Measurements from ENCODE around the gene CDK14. TPM values are rescaled to one million over a fixed set of nuclear protein-coding genes. Genes with fewer than 3 reads are reported as not detected.
"Not testable (repeated sequence)": the region's sequence is repeated elsewhere in the genome, so short reads cannot be mapped to it uniquely, and the experiment has no call there.

The CDK14 gene
- total RNA-seq, 8 experiments from 2014 or later: 9.9 to 50.5 (median 13.3) TPM

GRCh38 chr7:90777465-90777864, 181.3 kb downstream of the CDK14 start:
- in situ Hi-C loops (cut with MboI; ENCODE audit: low pct_unique_long_range_greater_than_20kb in 2 of 9, low sequenced_read_pairs in 9 of 9, unreplicated experiment in 9 of 9): no loop called here
- peak in 1 of 8 experiments; percentile 59 for ATAC-seq (replicated peaks in 6 of 8)
- no peak overlapping the region for H3K4me3 ChIP-seq
- 58 to 100% (median 83%) methylated on average over 2 to 3 of the region's 4 CpGs; no CpG with 5 or more reads in 5 of the 10 experiments for WGBS, 10 experiments
- no peaks in the 10 kb centered on the region for H3K4me1 ChIP-seq (replicated peaks in 1 of 2)
- H3K27ac ChIP-seq: no peak overlapping the region

GRCh38 chr7:90777886-90778285, 181.8 kb downstream of the CDK14 start:
- ATAC-seq (replicated peaks in 6 of 8): no peak
- Histone ChIP-seq H3K27ac (no peak overlapping the region), H3K4me3 (no peak overlapping the region), H3K4me1 (replicated peaks in 1 of 2) (no peaks in the 10 kb centered on the region)
- in situ Hi-C loops (cut with MboI; ENCODE audit: low pct_unique_long_range_greater_than_20kb in 2 of 9, low sequenced_read_pairs in 9 of 9, unreplicated experiment in 9 of 9): no loop called here

- no peak overlapping the region for H3K27ac ChIP-seq
- no peak overlapping the region for H3K4me3 ChIP-seq
- in situ Hi-C loops (cut with MboI; ENCODE audit: low pct_unique_long_range_greater_than_20kb in 2 of 9, low sequenced_read_pairs in 9 of 9, unreplicated experiment in 9 of 9): no loop called here
- peak in 4 of 8 experiments; percentile 44 to 90 (median 64) for ATAC-seq (replicated peaks in 6 of 8)
- 48 to 96% (median 68%) methylated on average over 2 to 4 of the region's 4 CpGs; no CpG with 5 or more reads in 2 of the 10 experiments for WGBS, 10 experiments
- H3K4me1 ChIP-seq (replicated peaks in 1 of 2): no peaks in the 10 kb centered on the region
These were observed 191.9 kb downstream of the CDK14 start for GRCh38 chr7:90788052-90788451.

GRCh38 chr7:90789736-90790306, 193.7 kb downstream of the CDK14 start:
- WGBS, 10 experiments: 86 to 100% (median 100%) methylated on average over 1 of the region's 1 CpG; no CpG with 5 or more reads in 2 of the 10 experiments
- ATAC-seq (replicated peaks in 6 of 8): no peak
- H3K27ac ChIP-seq: no peak overlapping the region
- in situ Hi-C loops (cut with MboI; ENCODE audit: low pct_unique_long_range_greater_than_20kb in 2 of 9, low sequenced_read_pairs in 9 of 9, unreplicated experiment in 9 of 9): no loop called here
- H3K4me1 ChIP-seq (replicated peaks in 1 of 2): no peaks in the 10 kb centered on the region
- no peak overlapping the region for H3K4me3 ChIP-seq

GRCh38 chr7:90791596-90791995, 195.5 kb downstream of the CDK14 start:
- ATAC-seq (replicated peaks in 6 of 8): no peak
- H3K4me3 ChIP-seq: no peak overlapping the region
- WGBS, 10 experiments: 48 to 100% (median 66%) methylated on average over 2 of the region's 3 CpGs; no CpG with 5 or more reads in 1 of the 10 experiments
- in situ Hi-C loops (cut with MboI; ENCODE audit: low pct_unique_long_range_greater_than_20kb in 2 of 9, low sequenced_read_pairs in 9 of 9, unreplicated experiment in 9 of 9): no loop called here
- H3K27ac ChIP-seq: no peak overlapping the region
- no peaks in the 10 kb centered on the region for H3K4me1 ChIP-seq (replicated peaks in 1 of 2)

- in situ Hi-C loops (cut with MboI; ENCODE audit: low pct_unique_long_range_greater_than_20kb in 2 of 9, low sequenced_read_pairs in 9 of 9, unreplicated experiment in 9 of 9): no loop called here
- WGBS, 10 experiments: 89 to 100% (median 100%) methylated on average over 1 of the region's 1 CpG; no CpG with 5 or more reads in 7 of the 10 experiments
- ATAC-seq (replicated peaks in 6 of 8): no peak
- Histone ChIP-seq H3K4me1 (replicated peaks in 1 of 2) (no peaks in the 10 kb centered on the region), H3K4me3 (no peak overlapping the region), H3K27ac (no peak overlapping the region)
These were observed 196.2 kb downstream of the CDK14 start for GRCh38 chr7:90792301-90792700.

GRCh38 chr7:90794234-90794633, 198.1 kb downstream of the CDK14 start:
- 81 to 100% (median 89%) methylated on average over 2 to 7 of the region's 12 CpGs; no CpG with 5 or more reads in 3 of the 10 experiments for WGBS, 10 experiments
- ATAC-seq (replicated peaks in 6 of 8); H3K4me1 ChIP-seq (replicated peaks in 1 of 2); H3K4me3 ChIP-seq; H3K27ac ChIP-seq; in situ Hi-C loops (cut with MboI; ENCODE audit: low pct_unique_long_range_greater_than_20kb in 2 of 9, low sequenced_read_pairs in 9 of 9, unreplicated experiment in 9 of 9): not testable (repeated sequence)

GRCh38 chr7:90797596-90797995, 201.5 kb downstream of the CDK14 start:
- no peaks in the 10 kb centered on the region for H3K4me1 ChIP-seq (replicated peaks in 1 of 2)
- no peak overlapping the region for H3K27ac ChIP-seq
- in situ Hi-C loops (cut with MboI; ENCODE audit: low pct_unique_long_range_greater_than_20kb in 2 of 9, low sequenced_read_pairs in 9 of 9, unreplicated experiment in 9 of 9): no loop called here
- 83 to 100% (median 100%) methylated on average over 1 to 2 of the region's 2 CpGs; no CpG with 5 or more reads in 3 of the 10 experiments for WGBS, 10 experiments
- no peak for ATAC-seq (replicated peaks in 6 of 8)
- H3K4me3 ChIP-seq: no peak overlapping the region

- Histone ChIP-seq H3K4me3 (no peak overlapping the region), H3K27ac (no peak overlapping the region), H3K4me1 (replicated peaks in 1 of 2) (no peaks in the 10 kb centered on the region)
- ATAC-seq (replicated peaks in 6 of 8): no peak
- 0 to 100% (median 93%) methylated on average over 1 of the region's 1 CpG for WGBS, 10 experiments
- in situ Hi-C loops (cut with MboI; ENCODE audit: low pct_unique_long_range_greater_than_20kb in 2 of 9, low sequenced_read_pairs in 9 of 9, unreplicated experiment in 9 of 9): no loop called here
These were observed 208.2 kb downstream of the CDK14 start for GRCh38 chr7:90804370-90804769.

GRCh38 chr7:90815552-90815951, 219.4 kb downstream of the CDK14 start:
- WGBS, 10 experiments: no CpG with 5 or more reads among the region's 2 CpGs
- in situ Hi-C loops (cut with MboI; ENCODE audit: low pct_unique_long_range_greater_than_20kb in 2 of 9, low sequenced_read_pairs in 9 of 9, unreplicated experiment in 9 of 9); ATAC-seq (replicated peaks in 6 of 8); H3K4me3 ChIP-seq; H3K27ac ChIP-seq; H3K4me1 ChIP-seq (replicated peaks in 1 of 2): not testable (repeated sequence)

GRCh38 chr7:90816511-90817142, 220.5 kb downstream of the CDK14 start:
- Histone ChIP-seq H3K4me1 (replicated peaks in 1 of 2) (no peaks in the 10 kb centered on the region), H3K4me3 (no peak overlapping the region), H3K27ac (no peak overlapping the region)
- peak in 6 of 8 experiments; percentile 42 to 100 (median 66) for ATAC-seq (replicated peaks in 6 of 8)
- in situ Hi-C loops (cut with MboI; ENCODE audit: low pct_unique_long_range_greater_than_20kb in 2 of 9, low sequenced_read_pairs in 9 of 9, unreplicated experiment in 9 of 9): no loop called here
- 30 to 95% (median 84%) methylated on average over 2 to 6 of the region's 6 CpGs for WGBS, 10 experiments

GRCh38 chr7:90817151-90817550, 221.0 kb downstream of the CDK14 start:
- in situ Hi-C loops (cut with MboI; ENCODE audit: low pct_unique_long_range_greater_than_20kb in 2 of 9, low sequenced_read_pairs in 9 of 9, unreplicated experiment in 9 of 9): no loop called here
- Histone ChIP-seq H3K4me3 (no peak overlapping the region), H3K4me1 (replicated peaks in 1 of 2) (no peaks in the 10 kb centered on the region), H3K27ac (no peak overlapping the region)
- ATAC-seq (replicated peaks in 6 of 8): no peak
- 68 to 98% (median 88%) methylated on average over 1 to 4 of the region's 4 CpGs; no CpG with 5 or more reads in 1 of the 10 experiments for WGBS, 10 experiments

- in situ Hi-C loops (cut with MboI; ENCODE audit: low pct_unique_long_range_greater_than_20kb in 2 of 9, low sequenced_read_pairs in 9 of 9, unreplicated experiment in 9 of 9): no loop called here
- ATAC-seq (replicated peaks in 6 of 8): no peak
- Histone ChIP-seq H3K4me1 (replicated peaks in 1 of 2) (no peaks in the 10 kb centered on the region), H3K4me3 (no peak overlapping the region), H3K27ac (no peak overlapping the region)
- WGBS, 10 experiments: 21 to 79% (median 53%) methylated on average over 1 to 2 of the region's 2 CpGs; no CpG with 5 or more reads in 5 of the 10 experiments
These were observed 221.7 kb downstream of the CDK14 start for GRCh38 chr7:90817846-90818245.

- Histone ChIP-seq H3K27ac (no peak overlapping the region), H3K4me3 (no peak overlapping the region), H3K4me1 (replicated peaks in 1 of 2) (no peaks in the 10 kb centered on the region)
- in situ Hi-C loops (cut with MboI; ENCODE audit: low pct_unique_long_range_greater_than_20kb in 2 of 9, low sequenced_read_pairs in 9 of 9, unreplicated experiment in 9 of 9): no loop called here
- WGBS, 10 experiments: 0 to 100% (median 75%) methylated on average over 1 of the region's 1 CpG; no CpG with 5 or more reads in 1 of the 10 experiments
- ATAC-seq (replicated peaks in 6 of 8): no peak
These were observed 222.2 kb downstream of the CDK14 start for GRCh38 chr7:90818341-90818740.

All from motor neuron (in vitro differentiated cells).